NCI-H1048 (cell line): ENCODE data around the gene MBD5.

ENCODE experiments used
- DNase-seq: peaks from one replicate; lab custom pipeline; 2025; lab: John Stamatoyannopoulos, UW

MBD5 gene

GRCh38 chr2:148475626-148476025 is 454.7 kb downstream of the MBD5 start:
- DNase-seq, result no peak

- no peak for DNase-seq
Measured at GRCh38 chr2:148479398-148479797, 458.5 kb downstream of the MBD5 start.

- no peak for DNase-seq
Measured at GRCh38 chr2:148483665-148484064, 462.8 kb downstream of the MBD5 start.

GRCh38 chr2:148484066-148484465 is 463.2 kb downstream of the MBD5 start:
- no peak for DNase-seq

GRCh38 chr2:148486655-148487054 is 465.8 kb downstream of the MBD5 start:
- no peak for DNase-seq

GRCh38 chr2:148487439-148487838 is 466.5 kb downstream of the MBD5 start:
- no peak for DNase-seq

- no peak for DNase-seq
Measured at GRCh38 chr2:148490840-148491439, 470.0 kb downstream of the MBD5 start.

GRCh38 chr2:148493822-148494563 is 473.1 kb downstream of the MBD5 start:
- DNase-seq, result no peak

- DNase-seq, result no peak
Measured at GRCh38 chr2:148495586-148495985, 474.7 kb downstream of the MBD5 start.

- no peak for DNase-seq
Measured at GRCh38 chr2:148501545-148501944, 480.7 kb downstream of the MBD5 start.

- DNase-seq, result no peak
Measured at GRCh38 chr2:148503516-148503915, 482.6 kb downstream of the MBD5 start.

- no peak for DNase-seq
Measured at GRCh38 chr2:148507970-148508369, 487.1 kb downstream of the MBD5 start.

GRCh38 chr2:148508878-148509287 is 488.0 kb downstream of the MBD5 start:
- no peak for DNase-seq

- DNase-seq, result peak; percentile 66
Measured at GRCh38 chr2:148509288-148509902, 488.5 kb downstream of the MBD5 start.

- no peak for DNase-seq
Measured at GRCh38 chr2:148511883-148512282, 491.0 kb downstream of the MBD5 start.

GRCh38 chr2:148512501-148512900 is 491.6 kb downstream of the MBD5 start:
- no peak for DNase-seq

- DNase-seq, result no peak
Measured at GRCh38 chr2:148513427-148513826, 492.5 kb downstream of the MBD5 start.

- DNase-seq, result no peak
Measured at GRCh38 chr2:148515120-148515519, 494.2 kb downstream of the MBD5 start.

- DNase-seq, result no peak
Measured at GRCh38 chr2:148515976-148516375, 495.1 kb downstream of the MBD5 start.

GRCh38 chr2:148517296-148517695 is 496.4 kb downstream of the MBD5 start:
- DNase-seq, result no peak

GRCh38 chr2:148517822-148518221 is 496.9 kb downstream of the MBD5 start:
- DNase-seq, result no peak

- DNase-seq, result no peak
Measured at GRCh38 chr2:148519013-148519412, 498.1 kb downstream of the MBD5 start.

- no peak for DNase-seq
Measured at GRCh38 chr2:148521181-148521580, 500.3 kb downstream of the MBD5 start.
